ENCODE measurements around the gene RTP5. TPM values are rescaled to one million over a fixed set of nuclear protein-coding genes. Genes with fewer than 3 reads are reported as not detected.

Gene RTP5
- total RNA-seq, 1 donor from 2014 or later: 0.07 TPM

- intact Hi-C loops (cut with micrococcal nuclease): loop anchor here (10.0 kb wide), 2 partner anchors 251 to 1321 kb away; partner anchors contain the start of genes ATG4B, DUSP28, RNPEPL1 and THAP4
Observed at GRCh38 chr2:241885946-241886643, 16.6 kb downstream of the RTP5 start.

- intact Hi-C loops (cut with micrococcal nuclease): loop anchor here (10.0 kb wide), 2 partner anchors 252 to 1322 kb away; partner anchors contain the start of genes ATG4B, DUSP28, RNPEPL1 and THAP4
Observed at GRCh38 chr2:241886840-241887447, 17.4 kb downstream of the RTP5 start.

DNA sequence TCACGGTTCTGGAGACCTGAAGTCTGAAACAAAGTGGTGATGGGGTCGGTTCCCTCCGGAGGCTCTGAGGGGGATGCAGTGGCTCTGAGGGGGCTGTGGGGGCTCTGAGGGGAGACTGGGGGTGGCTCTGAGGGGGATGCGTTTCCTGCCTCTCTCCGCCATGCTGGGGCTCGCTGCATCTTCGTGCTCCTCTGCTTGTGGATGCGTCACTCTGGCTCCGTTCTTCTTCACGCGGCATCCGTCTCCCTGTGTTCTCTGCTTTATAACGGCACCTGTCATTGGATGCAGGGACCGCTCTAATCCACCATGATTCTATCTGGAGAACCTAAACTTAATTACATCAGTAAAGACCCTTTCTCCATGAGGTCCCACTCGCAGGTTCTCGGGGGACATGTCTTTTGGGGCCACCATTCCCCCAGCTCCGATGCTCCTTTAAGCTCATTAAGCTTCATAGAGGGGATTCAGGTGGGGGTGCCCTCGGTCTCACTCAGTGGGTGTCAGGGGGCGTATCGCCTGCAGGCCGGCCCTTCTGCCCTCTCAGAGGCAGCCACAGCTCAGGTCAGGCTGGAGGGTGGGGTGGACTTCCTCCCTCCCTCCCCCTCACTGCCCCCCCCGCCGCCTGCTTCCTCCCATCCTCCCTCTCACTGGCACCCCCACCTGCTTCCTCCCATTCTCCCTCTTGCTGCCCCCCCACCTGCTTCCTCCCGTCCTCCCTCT is 18.4 kb downstream of the RTP5 start:
- intact Hi-C loops (cut with micrococcal nuclease): loop anchor here (10.0 kb wide), 2 partner anchors 253 to 1323 kb away; partner anchors contain the start of genes ATG4B, DUSP28, RNPEPL1 and THAP4

DNA sequence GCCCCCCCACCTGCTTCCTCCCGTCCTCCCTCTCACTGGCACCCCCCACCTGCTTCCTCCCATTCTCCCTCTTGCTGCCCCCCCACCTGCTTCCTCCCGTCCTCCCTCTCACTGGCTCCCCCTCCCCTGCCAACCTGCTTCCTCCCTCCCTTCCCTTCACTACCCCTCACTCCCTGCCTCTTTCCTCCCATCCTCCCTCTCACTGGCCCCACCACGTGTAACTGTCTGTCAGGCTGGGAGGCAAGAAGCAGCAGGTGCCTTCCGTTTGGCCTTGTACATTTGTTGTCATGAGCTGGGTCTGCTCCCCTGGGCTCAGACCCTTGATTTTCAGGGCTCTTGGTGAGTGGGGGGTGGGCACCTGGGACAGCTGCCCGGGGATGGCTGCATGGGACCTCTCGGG is 19.1 kb downstream of the RTP5 start:
- intact Hi-C loops (cut with micrococcal nuclease): loop anchor here (10.0 kb wide), 2 partner anchors 254 to 1324 kb away; partner anchors contain the start of genes ATG4B, DUSP28, RNPEPL1 and THAP4

GRCh38 chr2:241890524-241891235 is 21.2 kb downstream of the RTP5 start:
- intact Hi-C loops (cut with micrococcal nuclease): no loop called here

- intact Hi-C loops (cut with micrococcal nuclease): no loop called here
Observed at GRCh38 chr2:241891315-241891987, 21.9 kb downstream of the RTP5 start.

DNA sequence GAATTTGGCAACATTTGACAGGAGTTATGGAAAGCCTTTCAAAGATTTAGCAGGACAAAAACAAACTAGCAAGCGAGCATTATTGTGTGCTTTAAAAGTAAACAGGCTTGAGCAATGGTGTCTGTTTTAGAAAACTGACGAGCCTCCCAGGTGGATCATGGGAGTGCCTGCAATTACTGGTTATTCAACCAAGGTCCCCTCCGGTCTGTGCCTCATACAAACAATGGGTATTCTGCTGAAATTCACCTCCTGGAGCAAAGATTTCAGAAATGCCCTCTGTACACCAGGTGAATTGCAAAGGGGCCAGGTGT is 22.4 kb downstream of the RTP5 start:
- intact Hi-C loops (cut with micrococcal nuclease): no loop called here

GRCh38 chr2:241892299-241893137 is 23.0 kb downstream of the RTP5 start:
- intact Hi-C loops (cut with micrococcal nuclease): no loop called here

DNA sequence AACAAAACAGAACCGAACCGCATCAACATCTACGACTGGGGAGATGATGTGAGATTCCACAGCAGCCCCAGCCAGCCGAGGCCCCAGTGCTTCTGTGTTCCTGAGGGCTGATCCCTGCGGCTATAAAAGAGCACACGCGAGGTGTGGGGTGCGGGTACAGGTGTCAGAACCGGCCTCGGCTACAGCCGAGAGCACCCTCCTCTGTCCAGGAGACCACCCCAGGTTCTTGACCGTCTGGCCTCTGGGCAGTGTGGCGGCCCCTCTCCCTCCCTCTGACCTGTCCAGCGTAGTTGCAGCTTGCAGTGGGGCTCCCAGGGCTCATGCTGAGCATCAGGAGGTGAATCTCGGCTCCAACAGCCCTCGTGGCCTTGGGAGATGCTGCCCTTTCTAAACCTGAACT is 23.7 kb downstream of the RTP5 start:
- intact Hi-C loops (cut with micrococcal nuclease): no loop called here

DNA sequence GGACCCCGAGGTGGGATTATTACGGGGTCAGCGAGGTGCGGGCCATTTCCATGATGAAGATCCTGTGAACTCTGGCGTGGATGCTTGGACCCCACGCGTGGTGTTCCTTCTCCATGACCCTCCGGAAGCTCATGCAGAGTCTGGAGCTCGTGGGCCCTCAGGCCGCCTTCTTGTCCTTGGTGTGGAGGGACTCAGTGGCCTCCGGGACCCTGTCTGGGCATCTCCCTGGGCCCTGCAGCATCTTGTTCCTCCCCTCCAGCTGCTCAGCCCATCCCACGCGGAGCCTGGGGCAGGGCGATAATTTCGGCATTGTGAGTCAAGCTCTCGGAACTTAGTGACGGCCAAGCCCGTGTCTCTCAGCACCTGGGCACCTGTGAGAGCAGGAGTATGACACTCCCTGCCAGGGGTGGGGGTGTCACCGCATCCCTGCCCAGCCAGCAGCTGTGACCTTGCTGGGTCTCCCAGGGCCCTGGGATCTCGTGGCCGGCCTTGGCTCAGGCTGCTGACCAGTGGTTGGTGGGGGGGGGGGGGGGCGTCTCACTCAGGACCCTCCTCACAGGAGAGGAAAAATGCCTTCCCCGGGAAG is 24.6 kb downstream of the RTP5 start:
- intact Hi-C loops (cut with micrococcal nuclease): no loop called here

DNA sequence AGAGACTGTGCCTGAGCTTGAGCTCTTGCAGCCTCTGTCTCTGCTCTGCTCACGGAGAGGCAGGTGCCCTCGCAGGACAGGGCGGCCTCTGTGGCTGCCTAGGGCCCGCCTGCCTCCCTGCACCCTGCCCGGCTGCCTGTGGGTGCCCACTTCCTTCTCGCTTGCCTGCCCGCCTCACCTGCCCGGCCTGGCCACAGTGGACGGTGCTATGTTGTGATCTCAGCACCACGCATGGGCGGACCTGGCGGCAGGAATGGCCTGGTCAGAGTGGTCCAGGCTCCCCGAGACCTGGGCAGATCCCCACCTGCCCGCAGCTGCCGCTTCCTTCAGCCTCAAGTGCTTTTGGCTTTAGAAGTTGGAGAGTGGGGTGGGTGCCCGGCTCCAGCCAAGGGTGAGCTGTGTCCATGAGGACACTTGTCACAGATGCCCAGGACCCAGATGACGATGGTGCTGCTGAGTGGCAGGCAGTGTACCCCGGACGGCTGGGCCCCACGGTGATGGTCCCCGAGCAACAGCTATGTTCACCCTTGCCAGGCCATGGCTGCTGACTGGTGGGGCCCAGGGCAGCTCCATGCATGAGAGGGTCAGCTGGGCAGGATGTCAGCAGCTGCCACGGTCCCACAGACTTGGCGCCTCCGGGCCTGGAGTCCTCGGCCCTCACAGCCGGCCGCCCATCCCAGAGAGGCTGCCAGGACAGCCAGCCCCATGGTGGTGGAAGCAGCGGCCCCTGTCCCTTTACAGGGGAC is 25.3 kb downstream of the RTP5 start:
- intact Hi-C loops (cut with micrococcal nuclease): no loop called here

- intact Hi-C loops (cut with micrococcal nuclease): no loop called here
Observed at GRCh38 chr2:241895427-241895711, 25.8 kb downstream of the RTP5 start.

- intact Hi-C loops (cut with micrococcal nuclease): no loop called here
Observed at GRCh38 chr2:241895712-241896641, 26.4 kb downstream of the RTP5 start.

GRCh38 chr2:241896746-241897201 is 27.2 kb downstream of the RTP5 start:
- intact Hi-C loops (cut with micrococcal nuclease): no loop called here

- intact Hi-C loops (cut with micrococcal nuclease): no loop called here
Observed at GRCh38 chr2:241897231-241897916, 27.8 kb downstream of the RTP5 start.

GRCh38 chr2:241898463-241899270 is 29.1 kb downstream of the RTP5 start:
- intact Hi-C loops (cut with micrococcal nuclease): no loop called here

Measured in T-helper 2 cell treated with Interferon-gamma antibody and Interleukin-4, amounts not matched to agents 100 ng/mL and 5 ng/mL, for 36 hours (primary cell).